ENCODE data around the gene RBM33.

The RBM33 gene

DNA sequence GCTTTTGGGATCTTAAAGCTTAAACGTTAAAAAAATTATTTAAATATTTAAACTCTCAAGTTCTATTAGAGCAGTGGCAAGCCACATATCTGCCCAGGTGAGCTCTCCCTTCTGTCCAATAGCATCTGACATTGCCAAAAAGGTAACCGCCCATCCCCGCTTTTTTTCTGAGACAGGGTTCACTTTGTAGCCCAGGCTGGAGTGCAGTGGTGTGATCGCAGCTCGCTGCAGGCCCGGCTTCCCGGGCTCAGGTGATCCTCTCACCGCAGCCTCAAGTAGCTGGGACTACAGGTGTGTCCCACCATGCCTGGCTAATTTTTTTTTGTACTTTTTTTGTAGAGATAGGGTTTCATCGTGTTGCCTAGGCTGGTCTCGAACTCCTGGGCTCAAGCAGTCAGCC, 83.2 kb downstream of the RBM33 start:
- DNase-seq (ENCODE audit: low read depth in 3 of 3) = no peak

DNA sequence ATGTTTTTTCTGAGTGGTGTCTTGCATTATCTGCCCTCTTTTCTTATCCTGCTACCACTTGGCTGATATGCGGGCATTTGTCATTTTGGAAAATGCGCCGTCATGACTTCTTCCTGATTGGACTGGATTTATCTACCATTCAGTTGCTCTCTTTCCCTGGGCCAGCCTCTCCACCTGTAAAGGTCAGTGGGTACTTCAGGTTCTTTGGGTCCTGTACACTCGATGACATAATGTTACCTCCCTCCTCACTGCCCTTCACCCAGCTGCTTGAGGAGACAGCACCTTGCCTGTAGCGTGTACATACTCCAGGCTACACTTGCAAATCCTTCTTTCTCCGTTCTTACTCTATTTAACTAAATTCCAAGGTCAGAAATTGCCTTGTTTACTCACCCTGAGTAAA, 83.7 kb downstream of the RBM33 start:
- DNase-seq (ENCODE audit: low read depth in 3 of 3) = no peak

DNA sequence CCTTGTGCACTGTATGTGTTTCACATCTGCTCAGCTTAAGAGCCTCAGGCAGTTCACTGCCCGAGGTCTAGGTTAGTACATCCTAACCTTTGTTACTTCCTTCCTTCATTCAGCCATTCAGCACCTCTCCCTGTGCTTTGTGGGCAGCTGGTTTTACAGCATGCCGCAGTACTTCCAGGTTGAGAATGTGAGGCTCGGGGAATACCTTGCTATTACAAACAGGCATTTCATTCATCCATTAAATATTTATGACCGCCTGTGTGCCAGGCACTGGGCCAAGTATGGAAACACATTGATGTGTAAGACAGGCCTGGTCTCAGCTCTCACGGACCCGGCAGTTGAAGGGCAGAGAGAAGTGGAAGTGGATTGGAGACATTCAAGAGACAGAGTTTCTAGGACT, 85.4 kb downstream of the RBM33 start:
- DNase-seq (ENCODE audit: low read depth in 3 of 3) = no peak

DNA sequence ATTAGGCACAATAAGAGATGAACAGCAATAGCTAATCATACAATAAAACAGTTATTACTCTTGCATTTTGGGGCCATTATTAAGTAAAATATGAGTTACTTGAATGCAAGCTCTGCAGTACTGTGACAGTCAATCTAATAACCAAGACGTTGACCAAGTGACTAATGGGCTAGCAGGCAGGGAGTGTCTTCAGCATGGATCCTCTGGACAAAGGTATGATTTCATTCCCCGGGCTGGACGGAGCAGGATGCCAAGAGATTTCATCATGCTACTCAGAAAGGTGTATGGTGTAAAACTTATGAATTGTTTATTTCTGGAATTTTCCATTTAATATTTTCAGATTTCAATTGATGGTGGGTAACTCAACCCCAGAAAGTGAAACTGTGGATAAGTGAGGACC, 86.9 kb downstream of the RBM33 start:
- no peak for DNase-seq (ENCODE audit: low read depth in 3 of 3)

DNA sequence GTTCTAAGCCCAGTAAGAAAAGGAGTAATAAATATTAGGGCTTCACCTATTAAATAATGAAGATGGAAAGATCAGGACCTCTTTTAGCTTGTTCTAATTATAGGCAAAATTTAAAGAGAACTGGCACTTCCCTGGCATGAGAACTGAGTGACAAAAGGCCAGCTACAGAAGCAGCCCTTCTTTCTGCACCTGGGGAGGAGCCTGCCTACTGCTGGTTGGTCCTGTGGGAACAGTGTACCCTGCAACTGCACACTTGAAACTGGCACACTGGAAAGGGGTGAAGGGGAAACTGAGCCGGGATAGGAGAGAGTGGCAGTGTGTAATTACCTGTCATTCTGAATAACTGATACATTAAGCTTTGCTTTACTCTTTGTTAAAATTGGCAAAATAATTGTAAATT, 87.4 kb downstream of the RBM33 start:
- DNase-seq (ENCODE audit: low read depth in 3 of 3) = no peak

DNA sequence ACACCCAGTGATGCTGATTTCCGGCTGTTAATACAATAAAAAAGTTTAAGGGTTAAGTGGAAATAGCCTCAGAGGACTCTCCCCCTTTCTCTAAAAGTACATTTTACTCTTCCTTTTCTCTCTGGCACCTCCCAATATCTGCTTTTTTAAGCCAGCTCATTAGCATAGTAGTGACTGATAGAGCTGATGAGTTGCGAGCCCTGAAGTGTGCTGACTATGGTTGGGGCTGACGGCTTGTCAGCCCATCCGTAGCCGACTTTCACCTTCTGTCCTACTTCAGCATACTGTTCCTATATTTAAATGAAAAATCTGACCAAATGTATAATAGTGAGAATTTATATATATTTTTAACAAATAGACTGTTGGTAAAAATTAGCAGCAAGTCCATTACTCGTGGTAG, 87.8 kb downstream of the RBM33 start:
- DNase-seq (ENCODE audit: low read depth in 3 of 3) = no peak

DNA sequence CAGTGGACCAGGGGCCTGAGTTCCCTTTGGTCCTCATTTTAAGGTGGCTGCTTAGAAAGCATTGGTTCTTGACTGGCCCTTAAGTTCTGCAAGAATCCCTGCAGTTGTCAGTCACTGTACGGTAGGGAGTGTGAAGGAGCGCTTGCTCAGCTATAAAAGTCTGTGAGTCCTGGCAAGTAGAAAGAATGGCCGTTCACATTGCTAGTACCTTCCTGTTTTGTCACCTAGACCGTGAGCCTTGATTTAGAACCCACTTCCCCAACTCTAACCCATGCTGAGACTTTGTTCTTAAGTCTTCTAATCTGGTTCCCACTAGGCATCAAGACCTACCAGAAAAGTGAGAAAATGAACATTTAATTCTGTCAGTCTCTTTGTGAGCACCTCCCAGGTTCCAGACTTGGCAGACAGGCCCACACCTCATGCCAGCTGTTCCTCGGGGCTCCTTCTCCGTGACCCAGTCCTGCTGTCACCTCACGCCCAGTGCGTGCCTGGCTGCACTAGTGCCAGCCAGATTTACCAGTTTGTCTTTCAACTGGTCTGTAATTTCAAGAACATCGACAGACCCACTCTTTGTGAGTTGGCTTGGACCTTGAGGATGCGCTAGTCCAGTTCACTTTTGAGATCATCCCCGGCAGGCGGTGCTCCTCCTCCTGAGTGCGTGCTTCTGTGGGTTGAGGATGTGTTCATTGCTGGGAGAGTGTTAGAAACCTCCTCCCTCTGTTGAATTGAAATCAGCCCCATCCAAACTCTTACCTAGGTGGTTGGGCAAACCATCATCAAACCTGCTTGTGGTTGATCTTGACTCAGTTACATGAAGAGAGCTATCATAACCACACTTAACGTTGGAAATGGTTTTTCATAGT, 89.4 kb downstream of the RBM33 start:
- DNase-seq (ENCODE audit: low read depth in 3 of 3) = no peak

DNA sequence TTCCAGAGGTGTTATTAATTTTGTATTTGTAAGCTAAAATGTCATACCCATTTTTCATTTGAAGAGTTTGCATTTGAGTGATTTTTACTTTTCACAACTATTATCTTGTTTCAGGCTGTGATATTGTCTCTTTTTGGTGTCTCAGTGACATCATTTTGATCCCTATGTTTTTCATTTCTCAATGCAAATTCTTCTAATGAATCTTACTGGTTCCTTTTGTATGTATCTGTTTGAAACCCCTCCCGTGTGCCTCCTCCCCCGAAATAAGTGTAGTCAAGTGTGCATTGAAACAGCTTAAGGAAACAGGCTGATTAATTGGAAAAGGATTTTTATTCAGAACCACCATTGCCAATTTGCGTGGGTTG, 90.0 kb downstream of the RBM33 start:
- DNase-seq (ENCODE audit: low read depth in 3 of 3) = no peak

DNA sequence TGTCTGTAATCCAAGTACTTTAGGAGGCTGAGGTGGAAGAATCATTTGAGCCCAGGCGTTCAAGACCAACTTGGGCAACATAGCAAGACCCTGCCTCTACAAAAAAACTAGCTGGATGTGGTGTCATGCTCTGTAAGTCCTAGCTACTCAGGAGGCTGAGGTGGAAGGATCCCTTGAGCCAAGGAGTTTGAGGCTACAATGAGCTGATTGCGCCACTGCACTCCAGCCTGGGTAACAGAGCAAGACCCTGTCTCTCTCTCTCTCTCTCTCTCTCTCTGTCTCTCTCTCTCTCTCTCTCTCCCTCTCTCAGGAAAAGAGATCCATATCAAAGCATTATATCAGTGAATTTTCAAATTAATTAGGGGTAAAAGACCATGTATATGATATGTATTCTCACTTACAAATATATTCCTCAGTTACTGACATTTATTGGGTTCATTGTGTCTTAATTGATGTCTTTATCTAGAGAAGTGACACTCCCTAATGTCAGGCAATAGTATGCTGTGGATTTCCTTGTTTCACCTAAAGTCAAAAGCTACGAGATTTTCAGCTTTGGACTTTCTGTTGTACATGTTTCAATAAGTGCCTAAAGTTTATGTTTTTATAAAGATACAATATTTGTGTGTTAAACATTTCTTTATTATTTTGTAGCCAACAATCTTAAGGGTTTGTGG, 91.1 kb downstream of the RBM33 start:
- no peak for DNase-seq (ENCODE audit: low read depth in 3 of 3)

DNA sequence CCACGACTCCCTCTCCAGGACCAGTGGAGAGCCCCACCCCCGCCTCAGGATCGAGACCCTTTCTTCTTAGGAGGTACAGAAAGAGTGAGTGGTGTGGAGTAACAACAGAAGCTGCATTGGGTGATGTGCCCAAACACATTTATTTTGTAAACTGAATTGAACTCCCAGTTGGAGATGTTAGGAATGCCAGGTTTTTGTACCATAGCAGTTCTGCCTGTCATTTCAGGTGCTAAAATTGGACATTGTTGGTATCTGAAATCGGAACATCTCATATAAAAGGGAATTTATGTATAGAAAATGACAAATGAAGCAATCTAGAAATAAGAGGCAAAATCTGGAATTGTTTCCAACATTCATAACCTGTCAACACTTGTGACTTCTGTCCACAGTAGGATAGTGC, 93.1 kb downstream of the RBM33 start:
- no peak for DNase-seq (ENCODE audit: low read depth in 3 of 3)

DNA sequence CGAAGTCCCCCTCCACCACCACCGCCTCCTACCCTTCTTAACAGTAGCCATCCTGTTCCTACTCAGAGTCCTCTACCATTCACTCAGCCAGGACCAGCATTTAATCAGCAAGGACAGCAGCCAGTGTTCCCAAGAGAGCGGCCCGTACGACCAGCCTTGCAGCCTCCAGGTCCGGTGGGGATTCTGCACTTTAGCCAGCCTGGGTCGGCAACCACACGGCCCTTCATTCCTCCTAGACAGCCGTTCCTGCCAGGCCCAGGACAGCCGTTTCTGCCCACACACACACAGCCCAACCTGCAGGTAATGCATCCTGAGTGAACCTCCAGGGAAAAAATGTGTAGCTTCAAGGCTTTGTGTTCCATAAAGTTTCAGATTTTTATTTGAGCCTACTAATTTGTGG, 93.6 kb downstream of the RBM33 start:
- DNase-seq (ENCODE audit: low read depth in 3 of 3) = no peak

DNA sequence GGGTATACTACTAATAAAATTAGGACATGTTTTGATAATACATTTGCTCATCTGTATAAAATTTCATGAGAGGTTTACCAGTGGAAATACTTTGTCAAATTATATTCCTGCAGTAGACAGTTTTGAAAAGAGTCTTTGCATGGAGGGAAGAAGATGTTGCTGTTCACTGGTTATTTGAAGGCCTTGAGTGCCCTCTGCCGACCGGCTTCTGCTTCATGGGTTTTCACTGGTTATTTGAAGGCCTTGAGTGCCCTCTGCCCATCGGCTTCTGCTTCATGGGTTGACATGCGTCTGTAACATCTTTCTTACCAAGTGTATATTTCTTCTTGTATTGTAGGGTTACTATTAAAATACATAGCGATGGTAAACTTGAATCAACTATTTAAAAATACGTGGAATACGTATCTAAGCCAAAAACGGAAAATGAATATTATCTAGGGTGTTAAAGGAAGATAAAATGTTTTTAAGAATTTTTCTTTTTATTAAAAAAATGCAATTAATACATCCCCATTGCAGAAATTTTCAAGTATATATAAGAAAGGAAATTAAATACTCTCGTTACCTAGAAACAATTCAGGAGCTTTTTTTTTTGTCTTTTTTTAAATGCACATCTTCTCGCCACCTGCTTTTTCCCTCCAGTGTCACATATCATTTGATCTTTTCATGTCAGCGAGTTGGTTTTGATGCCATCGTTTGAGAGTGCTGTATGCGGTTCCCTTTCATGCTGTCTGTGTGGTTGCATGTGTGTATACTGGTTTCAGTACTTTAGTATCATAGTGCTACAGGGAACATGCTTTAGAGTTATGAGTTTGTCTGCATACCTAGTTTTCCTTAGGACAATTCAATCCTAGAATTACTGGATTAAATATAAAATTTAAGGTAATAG, 94.4 kb downstream of the RBM33 start:
- DNase-seq (ENCODE audit: low read depth in 3 of 3) = peak; percentile 35 to 43 (median 40)

DNA sequence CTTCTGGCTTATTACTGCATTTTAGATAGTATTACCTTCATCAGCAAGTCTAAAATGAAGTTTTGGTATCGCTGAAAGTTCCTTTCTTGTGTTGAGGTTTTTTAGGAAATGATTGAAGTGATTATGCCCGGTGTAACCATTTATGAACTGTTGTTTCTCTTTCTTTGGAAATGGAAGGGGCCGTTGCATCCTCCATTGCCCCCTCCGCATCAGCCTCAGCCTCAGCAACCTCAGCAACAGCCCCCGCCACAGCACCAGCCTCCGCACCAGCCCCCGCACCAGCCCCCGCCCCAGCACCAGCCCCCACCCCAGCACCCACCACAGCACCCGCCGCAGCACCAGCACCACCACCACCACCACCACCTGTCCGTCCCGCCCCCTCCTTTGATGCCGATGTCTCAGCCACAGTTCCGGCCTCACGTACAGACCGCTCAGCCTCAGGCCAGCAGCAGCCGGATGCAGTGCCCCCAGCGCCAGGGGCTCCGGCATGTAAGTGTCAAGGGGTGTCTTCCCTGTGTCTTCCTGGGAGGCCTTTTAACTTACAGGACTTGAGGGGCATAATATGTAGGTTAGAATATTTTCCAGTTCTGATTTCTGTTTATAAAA, 95.2 kb downstream of the RBM33 start:
- DNase-seq (ENCODE audit: low read depth in 3 of 3) = no peak

DNA sequence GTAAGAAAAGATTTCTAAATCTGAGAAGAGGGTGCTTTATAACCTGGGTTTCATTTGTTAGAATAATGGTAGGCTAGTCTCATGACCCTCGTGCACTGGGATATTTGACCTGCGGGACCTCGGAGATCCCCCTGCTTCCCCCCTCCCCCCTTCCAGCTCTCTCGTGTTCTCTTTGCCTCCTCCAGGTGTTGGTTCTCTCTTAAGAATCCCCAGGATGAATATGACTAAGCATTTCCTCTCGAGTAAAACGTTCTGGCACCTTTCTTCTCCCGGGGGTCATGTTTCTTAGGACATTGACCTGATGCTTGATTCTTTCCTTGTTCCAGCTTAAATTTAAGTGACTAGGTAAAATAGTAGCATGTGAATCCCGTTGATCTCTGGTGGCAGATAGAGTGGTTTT, 96.6 kb downstream of the RBM33 start:
- DNase-seq (ENCODE audit: low read depth in 3 of 3) = no peak

DNA sequence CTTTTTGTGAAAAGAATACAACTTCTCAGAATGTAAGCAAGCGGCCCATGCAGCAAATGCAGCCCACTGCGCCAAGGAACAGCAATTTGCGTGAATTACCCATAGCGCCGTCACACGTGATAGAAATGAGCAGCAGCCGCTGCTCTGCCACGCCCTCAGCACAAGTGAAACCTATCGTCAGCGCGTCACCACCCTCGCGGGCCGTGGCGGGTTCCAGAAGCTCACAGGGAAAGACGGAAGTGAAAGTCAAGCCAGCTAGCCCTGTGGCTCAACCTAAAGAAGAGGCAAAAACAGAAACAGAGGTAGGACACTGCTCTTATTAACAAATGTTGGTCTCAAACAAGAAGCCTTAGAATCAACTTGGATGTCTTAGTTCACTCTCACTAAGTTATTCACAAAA, 97.3 kb downstream of the RBM33 start:
- DNase-seq (ENCODE audit: low read depth in 3 of 3) = no peak

DNA sequence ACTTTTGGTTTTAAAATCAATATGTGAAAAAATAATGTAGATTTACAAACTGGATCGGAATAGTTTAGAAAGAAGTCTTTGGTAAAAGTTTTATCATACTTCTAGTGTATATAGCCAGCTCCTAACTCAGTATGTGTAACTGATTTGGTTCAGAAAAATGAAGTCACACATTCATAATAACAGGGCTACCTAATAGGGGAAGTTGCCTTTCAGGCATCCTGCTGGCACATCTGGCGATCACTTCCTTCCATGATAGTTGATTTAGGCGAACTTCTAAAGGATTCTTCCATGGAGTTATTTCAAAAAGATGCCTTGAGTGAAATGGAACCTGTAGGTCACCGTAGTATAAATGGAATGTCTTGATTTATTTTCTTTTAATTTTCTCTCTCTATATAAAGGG, 98.7 kb downstream of the RBM33 start:
- DNase-seq (ENCODE audit: low read depth in 3 of 3) = no peak

DNA sequence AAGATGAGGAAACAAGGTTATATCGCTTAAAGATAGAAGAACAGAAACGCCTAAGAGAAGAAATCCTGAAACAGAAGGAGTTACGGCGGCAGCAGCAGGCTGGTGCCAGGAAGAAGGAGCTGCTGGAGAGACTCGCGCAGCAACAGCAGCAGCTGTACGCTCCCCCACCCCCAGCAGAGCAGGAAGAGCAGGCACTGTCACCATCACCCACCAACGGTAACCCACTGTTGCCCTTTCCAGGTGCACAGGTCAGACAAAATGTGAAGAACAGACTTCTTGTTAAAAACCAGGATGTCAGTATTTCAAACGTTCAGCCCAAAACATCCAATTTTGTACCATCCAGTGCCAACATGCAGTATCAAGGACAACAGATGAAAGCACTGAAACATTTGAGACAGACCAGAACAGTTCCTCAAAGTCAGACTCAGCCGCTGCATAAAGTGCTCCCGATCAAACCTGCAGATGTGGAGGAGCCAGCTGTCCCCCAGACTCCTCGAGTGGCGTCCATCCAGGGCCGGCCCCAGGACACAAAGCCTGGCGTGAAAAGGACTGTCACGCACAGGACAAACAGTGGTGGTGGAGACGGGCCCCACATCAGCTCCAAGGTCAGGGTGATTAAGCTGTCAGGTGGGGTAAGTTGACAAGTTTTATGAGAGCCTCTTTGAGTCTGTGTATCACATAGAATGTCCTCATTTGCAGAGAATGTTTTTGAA, 100.7 kb downstream of the RBM33 start:
- no peak for DNase-seq (ENCODE audit: low read depth in 3 of 3)

DNA sequence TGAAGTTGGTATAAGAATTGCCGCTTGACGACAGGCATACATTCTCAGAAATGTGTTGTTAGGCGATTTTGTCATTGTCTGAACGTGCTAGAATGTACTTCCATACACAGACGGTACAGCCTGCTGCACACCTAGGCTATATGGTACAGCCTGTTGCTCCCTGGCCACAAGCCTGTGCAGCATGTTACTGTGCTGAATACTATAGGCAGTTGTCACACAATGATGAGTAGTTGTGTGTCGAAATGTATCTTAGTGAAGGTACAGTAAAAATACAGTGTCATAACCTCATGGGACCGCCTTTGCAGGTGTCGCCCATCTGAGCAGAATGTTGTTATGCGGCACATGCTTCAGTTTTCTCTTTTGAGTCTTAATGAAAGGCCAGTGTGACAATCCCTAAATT, 101.3 kb downstream of the RBM33 start:
- no peak for DNase-seq (ENCODE audit: low read depth in 3 of 3)

DNA sequence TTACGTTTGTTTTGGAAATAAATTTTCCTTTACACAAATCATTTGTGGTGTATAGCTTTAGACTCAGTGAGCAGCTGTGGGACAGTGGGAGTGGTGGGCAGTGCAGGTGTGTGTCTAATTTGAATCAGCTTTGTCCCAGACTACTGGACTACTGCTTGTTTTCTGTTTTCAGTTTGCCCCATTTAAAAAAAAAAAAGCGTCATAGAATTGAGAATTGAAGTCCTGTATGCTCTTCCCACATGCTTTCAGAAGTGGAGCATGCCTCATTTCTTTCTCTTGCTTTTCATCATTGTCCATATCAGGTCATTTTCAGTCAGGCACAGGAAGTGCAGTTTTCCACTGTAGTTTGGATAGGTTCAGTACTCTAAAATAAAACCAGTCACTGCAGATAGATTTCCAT, 101.7 kb downstream of the RBM33 start:
- DNase-seq (ENCODE audit: low read depth in 3 of 3) = no peak

DNA sequence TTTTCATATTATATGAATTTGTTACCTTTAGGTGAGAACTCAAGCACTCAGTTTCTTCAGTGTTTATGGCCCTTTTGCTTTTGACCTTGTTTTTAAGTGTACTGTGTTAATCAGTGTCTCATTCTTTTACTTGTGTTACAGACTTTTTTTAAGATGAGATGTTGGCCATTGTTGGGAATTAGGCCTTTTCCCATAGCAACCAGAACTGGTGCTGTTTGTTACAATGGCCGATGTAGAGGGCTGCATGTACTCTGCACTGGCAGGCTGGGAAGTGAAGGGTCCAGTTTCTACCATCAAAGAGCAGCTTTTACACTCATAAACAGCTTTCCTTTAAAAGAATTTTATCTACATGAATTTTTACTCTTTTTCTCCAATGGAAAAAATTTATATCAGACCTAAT, 102.7 kb downstream of the RBM33 start:
- DNase-seq (ENCODE audit: low read depth in 3 of 3) = no peak

DNA sequence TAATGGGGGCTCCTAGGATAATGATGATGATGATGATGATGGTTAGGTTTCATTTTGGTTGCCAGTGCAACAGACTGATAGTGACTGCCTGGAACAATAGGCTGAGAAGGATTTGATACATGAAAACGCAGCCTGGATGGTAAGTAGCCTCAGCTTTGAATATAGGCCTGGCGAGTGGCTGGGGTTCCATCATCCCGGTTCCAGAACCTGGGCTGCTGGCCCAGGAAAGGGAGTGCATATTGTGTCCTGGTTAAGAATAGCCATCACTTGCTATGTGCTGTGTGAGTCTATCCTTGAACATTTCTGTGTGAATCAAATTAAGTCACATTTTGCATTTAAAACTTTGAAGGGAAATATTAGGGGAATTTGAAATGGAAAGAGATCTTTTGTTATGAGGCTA, 105.1 kb downstream of the RBM33 start:
- DNase-seq (ENCODE audit: low read depth in 3 of 3) = no peak

All from stimulated activated CD4-positive, alpha-beta T cell treated with anti-CD3 and anti-CD28 coated beads, TNF-alpha, amount 100 ng/mL, for 4 hours (primary cell).